Spleen (tissue), 11 donors: ENCODE results near the gene RAB3A. TPM values are rescaled to one million over a fixed set of nuclear protein-coding genes. Genes with fewer than 3 reads are reported as not detected.
"Not testable (repeated sequence)": the region's sequence is repeated elsewhere in the genome, so short reads cannot be mapped to it uniquely, and the experiment has no call there.

Experiments used
- DNase-seq: peaks from one replicate; pipeline ENCODE4 v3.0.0-alpha.2; 2020
- H3K27ac ChIP-seq, 8 donors: fragments of 200-600 bp; sonication (generic) in 7 of 8; 1 replicate in 4 of 8; 2 replicates in 4 of 8; pipeline versions ENCODE4 v1.5.0 to v1.8.0; 2016 to 2021; ENCODE audit warnings: inconsistent platforms in 4 of 8, mild to moderate bottlenecking in 4 of 8, moderate library complexity in 1 of 8
- H3K27me3 ChIP-seq, 7 donors: fragments of 200-600 bp; sonication (generic) in 6 of 7; replicated peaks in 1 of 7; 1 replicate in 4 of 7; 2 replicates in 3 of 7; pipeline versions ENCODE4 v1.5.0 to v1.8.0; 2016 to 2021; ENCODE audit warnings: inconsistent platforms in 3 of 7, mild to moderate bottlenecking in 1 of 7
- H3K36me3 ChIP-seq, 6 donors: fragments of 200-600 bp; sonication (generic) in 5 of 6; 1 replicate in 4 of 6; 2 replicates in 2 of 6; pipeline versions ENCODE4 v1.5.0 to v1.8.0; 2016 to 2021; ENCODE audit warnings: inconsistent platforms in 2 of 6
- H3K4me1 ChIP-seq, 6 donors: fragments of 200-600 bp; sonication (generic) in 5 of 6; 1 replicate in 3 of 6; 2 replicates in 3 of 6; pipeline versions ENCODE4 v1.5.0 to v1.8.0; 2016 to 2021; ENCODE audit warnings: inconsistent platforms in 3 of 6
- H3K4me3 ChIP-seq, 8 donors: fragments of 200-600 bp; sonication (generic) in 7 of 8; 1 replicate in 4 of 8; 2 replicates in 4 of 8; pipeline versions ENCODE4 v1.5.0 to v1.8.0; 2016 to 2021; ENCODE audit warnings: inconsistent platforms in 4 of 8, mild to moderate bottlenecking in 4 of 8, moderate library complexity in 2 of 8
- H3K9me3 ChIP-seq, 8 donors: fragments of 200-600 bp; sonication (generic) in 7 of 8; 1 replicate in 4 of 8; 2 replicates in 4 of 8; pipeline versions ENCODE4 v1.5.0 to v1.8.0; 2016 to 2021; ENCODE audit warnings: inconsistent platforms in 4 of 8
- POLR2A ChIP-seq, 3 donors: fragments of 450-650 bp; IDR thresholded peaks; one replicate each; pipeline ENCODE4 v1.5.1; 2017; ENCODE audit warnings: antibody characterized with exemption in 3 of 3, mild to moderate bottlenecking in 1 of 3
- POLR2AphosphoS5 ChIP-seq, 3 donors: sonication (generic); formaldehyde crosslinking; IDR thresholded peaks; one replicate each; pipeline ENCODE4 v1.5.1; 2017; ENCODE audit warnings: antibody characterized with exemption in 3 of 3
- WGBS, 5 donors: extraction: QIAGEN DNeasy Blood & Tissue Kit in 3 of 5; methylation state at CpG; one replicate each; pipeline versions ENCODE4 v1.1.5 to v1.1.7; 2013 to 2018; 5-methylcytosine and 5-hydroxymethylcytosine counted together
- intact Hi-C: fragments of 100-400 bp; cut with DNase I; formaldehyde crosslinking; loops from one replicate; pipeline ENCODE4 v1.15.0; 2023; ENCODE audit warnings: low total_unique reads
- polyA plus RNA-seq, 3 donors: library from polyadenylated mRNA; stranded (reverse); fragments of 200-250 nt; gene quantifications; one replicate each; pipeline ENCODE4 v1.2.1, GENCODE V29; 2013
- total RNA-seq, 7 donors: library from RNA; depleted of rRNA in 3 of 7; stranded (reverse); fragments of >200 nt in 3 of 7; fragmentation: NEBNext Ultra II Directional in 4 of 7; extraction: Animal tissue kit (Norgen Biotek cat#: 25700) in 4 of 7; gene quantifications; one replicate each; pipeline versions ENCODE4 v1.1.0 to v1.2.1, GENCODE V29; 2016 to 2021
- TF ChIP-seq, protein P1 (sequence below), 11 experiments: fragments of 200-600 bp in 7 of 11; fragments of 450-650 bp in 4 of 11; sonication (generic) in 4 of 11; IDR thresholded peaks in 8 of 11; conservative IDR thresholded peaks in 3 of 11; 1 replicate in 7 of 11; 2 replicates in 4 of 11; pipeline versions ENCODE4 v1.4.0 to v1.8.0; 2016 to 2021; ENCODE audit warnings: antibody characterized with exemption in 11 of 11, inconsistent platforms in 4 of 11, mild to moderate bottlenecking in 1 of 11
- donor health status: healthy with polysubstance abuse.
- donor health status: DM: no; HTN: no; CAD: no; lungs with moderate emphysema.
- donor health status: DM: no; HTN: no; CAD: no.
- donor health status: Bipolar disorder and iron deficiency.
- donor health status: healthy.
- donor health status: DM: no; HTN: no; CAD: no.
- donor health status: DM: yes; HTN: yes; CAD: no.

The RAB3A gene
- total and polyA plus RNA-seq, 10 donors: 0.72 to 6.6 (median 1.6) TPM

DNA sequence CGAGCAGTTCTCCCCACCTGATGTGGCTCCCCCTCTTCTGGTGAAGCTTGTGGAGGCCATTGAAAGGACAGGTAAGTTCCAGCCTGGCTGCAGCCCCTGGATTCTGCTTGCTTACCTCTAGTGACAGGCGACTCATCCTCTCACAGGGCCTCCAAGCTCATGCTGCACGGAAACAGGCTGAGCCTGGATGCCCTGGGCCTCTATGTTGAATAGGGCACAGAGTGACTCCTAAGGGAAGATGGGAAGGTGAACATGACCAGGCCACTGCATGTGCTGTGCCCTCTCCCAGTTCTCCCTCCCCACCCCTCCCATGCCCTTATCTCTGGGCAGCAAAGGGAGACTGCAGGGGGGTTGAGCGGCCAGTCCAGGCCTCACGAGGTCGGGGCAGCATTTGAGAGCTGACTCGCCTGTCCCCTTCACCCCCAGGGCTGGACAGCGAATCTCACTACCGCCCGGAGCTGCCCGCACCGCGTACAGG lies 43.3 kb downstream of the RAB3A start:
- intact Hi-C loops: no loop called here
- 71 to 83% (median 77%) methylated on average over 6 to 13 of the region's 13 CpGs for WGBS, 5 donors
- Histone ChIP-seq H3K36me3 (peaks cover 0 to 51% (median 24%) of the 10 kb centered on the region in 6 donors), H3K4me1 (peaks cover 14 to 65% (median 42%) of the 10 kb centered on the region in 6 donors), H3K9me3 (no peaks in the 10 kb centered on the region), H3K27ac (peak overlapping the region; percentile 29 to 87 (median 75)), H3K4me3 (peak overlapping the region in 7 of 8 donors; percentile 15 to 69 (median 34)), H3K27me3 (no peaks in the 10 kb centered on the region)
- no peak for DNase-seq
- TF ChIP-seq POLR2AphosphoS5 (IDR thresholded peaks at IDR 0.05): no peak

- TF ChIP-seq, protein P1, sequence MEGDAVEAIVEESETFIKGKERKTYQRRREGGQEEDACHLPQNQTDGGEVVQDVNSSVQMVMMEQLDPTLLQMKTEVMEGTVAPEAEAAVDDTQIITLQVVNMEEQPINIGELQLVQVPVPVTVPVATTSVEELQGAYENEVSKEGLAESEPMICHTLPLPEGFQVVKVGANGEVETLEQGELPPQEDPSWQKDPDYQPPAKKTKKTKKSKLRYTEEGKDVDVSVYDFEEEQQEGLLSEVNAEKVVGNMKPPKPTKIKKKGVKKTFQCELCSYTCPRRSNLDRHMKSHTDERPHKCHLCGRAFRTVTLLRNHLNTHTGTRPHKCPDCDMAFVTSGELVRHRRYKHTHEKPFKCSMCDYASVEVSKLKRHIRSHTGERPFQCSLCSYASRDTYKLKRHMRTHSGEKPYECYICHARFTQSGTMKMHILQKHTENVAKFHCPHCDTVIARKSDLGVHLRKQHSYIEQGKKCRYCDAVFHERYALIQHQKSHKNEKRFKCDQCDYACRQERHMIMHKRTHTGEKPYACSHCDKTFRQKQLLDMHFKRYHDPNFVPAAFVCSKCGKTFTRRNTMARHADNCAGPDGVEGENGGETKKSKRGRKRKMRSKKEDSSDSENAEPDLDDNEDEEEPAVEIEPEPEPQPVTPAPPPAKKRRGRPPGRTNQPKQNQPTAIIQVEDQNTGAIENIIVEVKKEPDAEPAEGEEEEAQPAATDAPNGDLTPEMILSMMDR (IDR thresholded peaks at IDR 0.05 in 8 of 11, conservative IDR thresholded peaks at IDR 0.05 in 3 of 11): no peak
- TF ChIP-seq POLR2AphosphoS5 (IDR thresholded peaks at IDR 0.05): no peak
- Histone ChIP-seq H3K27ac (no peak overlapping the region), H3K4me1 (peaks cover 14 to 72% (median 46%) of the 10 kb centered on the region in 6 donors), H3K27me3 (no peaks in the 10 kb centered on the region), H3K4me3 (no peak overlapping the region), H3K9me3 (no peaks in the 10 kb centered on the region), H3K36me3 (peaks cover 0 to 48% (median 23%) of the 10 kb centered on the region in 6 donors)
- intact Hi-C loops: no loop called here
- DNase-seq: no peak
- WGBS, 5 donors: 91 to 97% (median 96%) methylated on average over 10 of the region's 10 CpGs
These were observed 44.0 kb downstream of the RAB3A start for GRCh38 chr19:18159810-18160209.

GRCh38 chr19:18159059-18159616 lies 44.7 kb downstream of the RAB3A start:
- intact Hi-C loops, H3K4me3 ChIP-seq, DNase-seq, H3K27me3 ChIP-seq, H3K27ac ChIP-seq, H3K9me3 ChIP-seq: not testable (repeated sequence)
- 80 to 92% (median 87%) methylated on average over 6 of the region's 6 CpGs for WGBS, 5 donors
- Histone ChIP-seq H3K36me3 (peaks cover 0 to 41% (median 18%) of the 10 kb centered on the region in 6 donors), H3K4me1 (peaks cover 19 to 79% (median 51%) of the 10 kb centered on the region in 6 donors)

DNA sequence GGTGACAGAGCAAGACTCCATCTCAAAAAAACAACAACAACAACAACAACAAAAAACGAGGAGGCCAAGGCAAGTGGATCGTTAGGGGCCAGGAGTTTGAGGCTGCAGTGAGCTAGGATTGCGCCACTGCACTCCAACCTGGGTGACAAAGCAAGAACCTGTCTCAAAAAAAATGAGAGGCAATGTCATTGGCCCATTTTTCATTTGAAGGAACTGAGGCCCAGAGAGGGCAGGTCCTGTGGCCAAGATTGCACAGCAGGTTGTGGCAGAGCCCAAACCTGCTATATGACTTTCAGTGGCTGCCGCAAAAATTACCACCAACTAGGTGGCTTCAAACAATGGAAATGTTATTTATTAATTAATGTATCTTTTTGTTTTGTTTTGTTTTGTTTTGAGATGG lies 45.4 kb downstream of the RAB3A start:
- Histone ChIP-seq H3K36me3 (peaks cover 0 to 35% (median 13%) of the 10 kb centered on the region in 6 donors), H3K4me3 (no peak overlapping the region), H3K4me1 (peaks cover 24 to 86% (median 58%) of the 10 kb centered on the region in 6 donors), H3K27ac (no peak overlapping the region), H3K9me3 (no peaks in the 10 kb centered on the region), H3K27me3 (no peaks in the 10 kb centered on the region)
- WGBS, 5 donors: 77 to 92% (median 81%) methylated on average over 4 of the region's 4 CpGs
- intact Hi-C loops: no loop called here
- TF ChIP-seq, protein P1 (IDR thresholded peaks at IDR 0.05 in 8 of 11, conservative IDR thresholded peaks at IDR 0.05 in 3 of 11): no peak
- no peak for TF ChIP-seq POLR2A (IDR thresholded peaks at IDR 0.05)
- TF ChIP-seq POLR2AphosphoS5 (IDR thresholded peaks at IDR 0.05): no peak
- no peak for DNase-seq

- TF ChIP-seq, protein P1 (IDR thresholded peaks at IDR 0.05 in 8 of 11, conservative IDR thresholded peaks at IDR 0.05 in 3 of 11): no peak
- TF ChIP-seq POLR2A (IDR thresholded peaks at IDR 0.05) (no peak), POLR2AphosphoS5 (IDR thresholded peaks at IDR 0.05) (no peak)
- 54 to 73% (median 56%) methylated on average over 16 to 18 of the region's 18 CpGs for WGBS, 5 donors
- intact Hi-C loops: no loop called here
- Histone ChIP-seq H3K27ac (peak overlapping the region in 6 of 8 donors; percentile 13 to 68 (median 44)), H3K4me1 (peaks cover 24 to 88% (median 60%) of the 10 kb centered on the region in 6 donors), H3K9me3 (no peaks in the 10 kb centered on the region), H3K36me3 (peaks cover 0 to 26% (median 9%) of the 10 kb centered on the region in 6 donors), H3K27me3 (no peaks in the 10 kb centered on the region), H3K4me3 (no peak overlapping the region)
- no peak for DNase-seq
These were observed 46.3 kb downstream of the RAB3A start for GRCh38 chr19:18157465-18158063.
